Measurements from ENCODE around the gene TSC2. TPM values are rescaled to one million over a fixed set of nuclear protein-coding genes. Genes with fewer than 3 reads are reported as not detected.

Gene TSC2
- total RNA-seq, 4 donors from 2014 or later = 88.3 to 206 (median 127) TPM

- 36 to 43% methylated on average over 3 to 28 of the region's 29 CpGs for WGBS, 2 donors (ENCODE audit: low coverage in 1 of 2)
- no peaks in the 10 kb centered on the region for H3K36me3 ChIP-seq
- peaks cover 68 to 96% (median 84%) of the 10 kb centered on the region in 4 donors for H3K4me1 ChIP-seq
- intact Hi-C loops (cut with DNase I; ENCODE audit: low total_unique reads) = loop anchor here (10.0 kb wide), 1 partner anchor 1605 kb away; no protein-coding TSS in a partner anchor
- peak; percentile 72 for DNase-seq
- in situ Hi-C loops (cut with MboI; ENCODE audit: low pct_ligation_motif_present in 1 of 4, low pct_unique_long_range_greater_than_20kb in 1 of 4, low sequenced_read_pairs in 3 of 4) = no loop called here
- TF ChIP-seq POLR2A (IDR thresholded peaks at IDR 0.05) = peak; percentile 22
- no peak for TF ChIP-seq EP300 (IDR thresholded peaks at IDR 0.05; ENCODE audit: low read depth)
- TF ChIP-seq POLR2AphosphoS5 (IDR thresholded peaks at IDR 0.05) = peak; percentile 63 to 78 (median 65)
- no peak for TF ChIP-seq CTCF (IDR thresholded peaks at IDR 0.05)
- H3K4me3 ChIP-seq = no peak overlapping the region
- H3K9me3 ChIP-seq = no peaks in the 10 kb centered on the region
- peak overlapping the region; percentile 76 to 87 (median 82) for H3K27ac ChIP-seq
- H3K27me3 ChIP-seq = no peaks in the 10 kb centered on the region
Measured at GRCh38 chr16:2039274-2040031, 8.3 kb upstream of the TSC2 start.

DNA sequence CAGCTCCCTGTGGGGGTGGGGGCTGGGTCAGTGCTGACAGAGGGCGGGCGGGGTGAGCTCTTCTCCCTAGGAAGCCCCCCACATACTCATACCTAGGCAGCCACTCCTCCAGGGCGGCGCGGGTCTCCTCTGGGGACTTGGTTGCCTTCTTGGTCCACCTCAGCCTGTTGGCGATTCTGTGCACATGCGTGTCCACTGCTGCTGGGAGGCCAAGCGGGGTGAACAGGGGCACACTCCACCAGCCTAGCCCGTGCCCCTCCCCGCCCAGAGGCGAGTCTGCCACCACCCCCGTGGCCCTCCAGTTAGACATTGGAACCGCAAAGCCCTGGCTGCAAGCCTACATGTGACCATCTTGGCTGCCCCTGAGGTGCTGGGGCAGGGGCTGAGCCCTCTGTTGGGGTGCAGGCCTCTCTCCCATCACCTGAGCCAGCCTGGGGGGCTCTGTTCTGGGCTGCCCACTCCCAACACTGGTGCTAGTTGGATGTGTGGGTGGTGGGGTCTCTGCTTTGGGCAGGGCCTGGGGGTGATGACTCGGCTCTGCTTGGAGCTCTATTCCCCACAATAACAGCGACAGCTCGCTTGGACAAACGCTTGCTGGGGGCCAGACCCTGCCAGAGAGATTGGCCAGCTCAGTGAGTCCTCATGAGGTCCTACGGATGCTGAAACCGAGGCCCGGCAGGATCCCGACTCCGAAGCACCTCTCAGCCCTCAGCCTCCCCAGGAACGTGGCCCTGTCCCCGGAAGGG, 7.6 kb upstream of the TSC2 start:
- TF ChIP-seq POLR2A (IDR thresholded peaks at IDR 0.05) = no peak
- no peak for TF ChIP-seq EP300 (IDR thresholded peaks at IDR 0.05; ENCODE audit: low read depth)
- TF ChIP-seq CTCF (IDR thresholded peaks at IDR 0.05) = no peak
- no peak for TF ChIP-seq POLR2AphosphoS5 (IDR thresholded peaks at IDR 0.05)
- intact Hi-C loops (cut with DNase I; ENCODE audit: low total_unique reads) (loop anchor here (10.0 kb wide), 1 partner anchor 1605 kb away; no protein-coding TSS in a partner anchor), in situ Hi-C loops (cut with MboI; ENCODE audit: low pct_ligation_motif_present in 1 of 4, low pct_unique_long_range_greater_than_20kb in 1 of 4, low sequenced_read_pairs in 3 of 4) (no loop called here)
- Histone ChIP-seq H3K9me3 (no peaks in the 10 kb centered on the region), H3K27ac (peak overlapping the region; percentile 76 to 87 (median 82)), H3K4me1 (peaks cover 68 to 91% (median 80%) of the 10 kb centered on the region in 4 donors), H3K4me3 (no peak overlapping the region), H3K27me3 (no peaks in the 10 kb centered on the region), H3K36me3 (no peaks in the 10 kb centered on the region)
- DNase-seq = no peak
- WGBS, 2 donors (ENCODE audit: low coverage in 1 of 2) = 83% methylated on average over 22 of the region's 24 CpGs; no CpG with 5 or more reads in 1 of the 2 donors

DNA sequence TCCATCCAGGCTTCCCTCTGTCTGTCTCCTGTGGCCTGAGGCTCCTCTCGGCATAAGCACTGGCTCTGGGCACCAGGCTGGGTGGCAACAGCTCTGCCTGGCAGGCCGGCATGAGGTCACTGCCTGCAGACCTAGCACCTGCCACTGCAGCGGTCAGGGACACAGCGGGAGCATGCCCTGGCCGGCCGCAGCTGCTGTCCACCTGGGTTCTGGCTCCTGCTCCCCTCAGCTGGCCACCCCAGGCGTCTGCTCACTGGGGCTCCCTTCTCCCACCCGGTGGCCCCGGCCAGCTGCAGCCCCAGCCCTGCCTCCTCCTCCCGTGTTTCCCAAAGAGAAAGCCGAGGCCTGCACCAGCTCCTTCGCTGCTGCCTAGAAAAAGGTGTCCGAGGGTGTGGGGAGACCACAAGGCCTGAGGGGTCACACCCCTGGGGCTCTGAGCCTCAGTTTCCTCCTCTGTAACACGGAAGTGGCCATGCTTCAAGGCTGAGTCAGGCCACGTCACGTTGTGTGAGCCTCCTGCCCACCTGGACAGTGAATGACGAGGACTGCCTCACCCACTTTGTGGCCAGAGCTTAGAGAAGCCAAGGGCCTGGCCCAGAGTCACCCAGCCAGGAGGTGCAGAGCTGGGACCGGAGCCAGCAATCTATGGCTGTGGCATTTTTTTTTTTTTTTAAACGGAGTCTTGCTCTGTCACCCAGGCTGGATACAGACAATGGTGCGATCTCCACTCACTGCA, 6.8 kb upstream of the TSC2 start:
- no peaks in the 10 kb centered on the region for H3K9me3 ChIP-seq
- H3K4me3 ChIP-seq = no peak overlapping the region
- intact Hi-C loops (cut with DNase I; ENCODE audit: low total_unique reads) = loop anchor here (10.0 kb wide), 1 partner anchor 1606 kb away; no protein-coding TSS in a partner anchor
- H3K36me3 ChIP-seq = no peaks in the 10 kb centered on the region
- peak; percentile 80 for DNase-seq
- H3K27ac ChIP-seq = peak overlapping the region; percentile 76 to 87 (median 82)
- in situ Hi-C loops (cut with MboI; ENCODE audit: low pct_ligation_motif_present in 1 of 4, low pct_unique_long_range_greater_than_20kb in 1 of 4, low sequenced_read_pairs in 3 of 4) = no loop called here
- H3K4me1 ChIP-seq = peaks cover 60 to 89% (median 72%) of the 10 kb centered on the region in 4 donors
- TF ChIP-seq POLR2A (IDR thresholded peaks at IDR 0.05) = no peak
- TF ChIP-seq POLR2AphosphoS5 (IDR thresholded peaks at IDR 0.05) = peak in 2 of 3 donors; percentile 8 to 27
- TF ChIP-seq CTCF (IDR thresholded peaks at IDR 0.05) = no peak
- no peak for TF ChIP-seq EP300 (IDR thresholded peaks at IDR 0.05; ENCODE audit: low read depth)
- WGBS, 2 donors (ENCODE audit: low coverage in 1 of 2) = 59% methylated on average over 10 of the region's 20 CpGs; no CpG with 5 or more reads in 1 of the 2 donors
- no peaks in the 10 kb centered on the region for H3K27me3 ChIP-seq

Data from transverse colon (tissue), 4 donors.